NCI-H2227 (cell line): ENCODE measurements around the gene TRIP12.
"Not testable (repeated sequence)": the region's sequence is repeated elsewhere in the genome, so short reads cannot be mapped to it uniquely, and the experiment has no call there.

ENCODE experiments used
- DNase-seq: peaks from one replicate; lab custom pipeline; 2025; ENCODE audit not compliant: unreplicated experiment; lab: John Stamatoyannopoulos, UW

The TRIP12 gene

GRCh38 chr2:229879191-229879950 is 42.4 kb downstream of the TRIP12 start:
- no peak for DNase-seq

GRCh38 chr2:229875549-229875948 is 46.3 kb downstream of the TRIP12 start:
- no peak for DNase-seq

- no peak for DNase-seq
Observed at GRCh38 chr2:229874647-229875046, 47.2 kb downstream of the TRIP12 start.

- no peak for DNase-seq
Observed at GRCh38 chr2:229873123-229873581, 48.7 kb downstream of the TRIP12 start.

GRCh38 chr2:229870903-229871656 is 50.7 kb downstream of the TRIP12 start:
- no peak for DNase-seq

- DNase-seq = no peak
Observed at GRCh38 chr2:229869226-229869625, 52.6 kb downstream of the TRIP12 start.

- no peak for DNase-seq
Observed at GRCh38 chr2:229868794-229869193, 53.0 kb downstream of the TRIP12 start.

GRCh38 chr2:229865033-229865432 is 56.8 kb downstream of the TRIP12 start:
- no peak for DNase-seq

- DNase-seq = no peak
Observed at GRCh38 chr2:229861431-229861830, 60.4 kb downstream of the TRIP12 start.

- no peak for DNase-seq
Observed at GRCh38 chr2:229860334-229860733, 61.5 kb downstream of the TRIP12 start.

- no peak for DNase-seq
Observed at GRCh38 chr2:229858351-229858750, 63.5 kb downstream of the TRIP12 start.

- no peak for DNase-seq
Observed at GRCh38 chr2:229857634-229858033, 64.2 kb downstream of the TRIP12 start.

- DNase-seq = no peak
Observed at GRCh38 chr2:229856413-229856812, 65.4 kb downstream of the TRIP12 start.

- no peak for DNase-seq
Observed at GRCh38 chr2:229855116-229855515, 66.7 kb downstream of the TRIP12 start.

GRCh38 chr2:229852565-229852964 is 69.2 kb downstream of the TRIP12 start:
- DNase-seq = no peak

- DNase-seq = no peak
Observed at GRCh38 chr2:229851870-229852269, 69.9 kb downstream of the TRIP12 start.

- DNase-seq = not testable (repeated sequence)
Observed at GRCh38 chr2:229850355-229851275, 71.2 kb downstream of the TRIP12 start.

- no peak for DNase-seq
Observed at GRCh38 chr2:229849073-229849472, 72.7 kb downstream of the TRIP12 start.

- DNase-seq = no peak
Observed at GRCh38 chr2:229843613-229844012, 78.2 kb downstream of the TRIP12 start.

- DNase-seq = no peak
Observed at GRCh38 chr2:229838729-229839128, 83.1 kb downstream of the TRIP12 start.

- DNase-seq = no peak
Observed at GRCh38 chr2:229836847-229837246, 85.0 kb downstream of the TRIP12 start.
